G401 (cell line): ENCODE data around the gene FGA. TPM values are rescaled to one million over a fixed set of nuclear protein-coding genes. Genes with fewer than 3 reads are reported as not detected.
A peak's percentile ranks its signal among the peaks of the same experiment; 100 is the strongest.

Experiments used
- DNase-seq: peaks from one replicate; pipeline ENCODE4 v3.0.0-alpha.2; 2015; ENCODE audit warnings: low spot score
- in situ Hi-C: cut with HindIII; loops from 2 replicates; pipeline ENCODE4 v1.10.0; 2016; ENCODE audit warnings: low sequenced_read_pairs, mixed read lengths
- total RNA-seq: library from RNA; depleted of rRNA; stranded (reverse); fragments of >200 nt; shearing (Covaris generic); gene quantifications from 2 replicates; pipeline ENCODE4 v1.2.3, GENCODE V29; 2014; rRNA removed

FGA gene
- total RNA-seq, 1 experiment from 2014 or later, result not detected

GRCh38 chr4:154559141-154559493 lies 31.4 kb downstream of the FGA start:
- in situ Hi-C loops, result no loop called here
- no peak for DNase-seq

- in situ Hi-C loops, result no loop called here
- peak; percentile 85 for DNase-seq
Measured at GRCh38 chr4:154551872-154552686, 38.5 kb downstream of the FGA start.

- peak; percentile 95 for DNase-seq
- in situ Hi-C loops, result no loop called here
Measured at GRCh38 chr4:154549894-154550790, 40.4 kb downstream of the FGA start, which contains the start of gene PLRG1. TSS of gene PLRG1 (minus strand) at chr4:154550400. CDS start at chr4:154550308, 92 bp downstream.

- DNase-seq, result no peak
- in situ Hi-C loops, result no loop called here
Measured at GRCh38 chr4:154545689-154546088, 44.9 kb downstream of the FGA start.

GRCh38 chr4:154542271-154542879 lies 48.2 kb downstream of the FGA start:
- DNase-seq, result no peak
- in situ Hi-C loops, result no loop called here

Other genes starting within 250 kb of the FGA start
- not detected in 2 replicates for gene DCHS2, start 98.9 kb downstream of the FGA start, total RNA-seq
- gene PLRG1, start 40.3 kb downstream of the FGA start, total RNA-seq, result 47.5 and 121 TPM in 2 replicates
- gene FGB, start 27.7 kb downstream of the FGA start, total RNA-seq, result not detected in 2 replicates
- gene FGG, start 21.9 kb upstream of the FGA start, total RNA-seq, result not detected in 2 replicates
- not detected in 2 replicates for gene LRAT, start 153.3 kb upstream of the FGA start, total RNA-seq
- not detected in 2 replicates for gene RBM46, start 190.5 kb upstream of the FGA start, total RNA-seq